Measurements from ENCODE around the gene PGC. TPM values are rescaled to one million over a fixed set of nuclear protein-coding genes. Genes with fewer than 3 reads are reported as not detected.

Gene PGC
- total and polyA plus RNA-seq, 9 of the 15 experiments (the other 6 are each of a cell fraction or from before 2014, with no cell fraction given), result 0.17 to 0.40 TPM; not detected in 7

DNA sequence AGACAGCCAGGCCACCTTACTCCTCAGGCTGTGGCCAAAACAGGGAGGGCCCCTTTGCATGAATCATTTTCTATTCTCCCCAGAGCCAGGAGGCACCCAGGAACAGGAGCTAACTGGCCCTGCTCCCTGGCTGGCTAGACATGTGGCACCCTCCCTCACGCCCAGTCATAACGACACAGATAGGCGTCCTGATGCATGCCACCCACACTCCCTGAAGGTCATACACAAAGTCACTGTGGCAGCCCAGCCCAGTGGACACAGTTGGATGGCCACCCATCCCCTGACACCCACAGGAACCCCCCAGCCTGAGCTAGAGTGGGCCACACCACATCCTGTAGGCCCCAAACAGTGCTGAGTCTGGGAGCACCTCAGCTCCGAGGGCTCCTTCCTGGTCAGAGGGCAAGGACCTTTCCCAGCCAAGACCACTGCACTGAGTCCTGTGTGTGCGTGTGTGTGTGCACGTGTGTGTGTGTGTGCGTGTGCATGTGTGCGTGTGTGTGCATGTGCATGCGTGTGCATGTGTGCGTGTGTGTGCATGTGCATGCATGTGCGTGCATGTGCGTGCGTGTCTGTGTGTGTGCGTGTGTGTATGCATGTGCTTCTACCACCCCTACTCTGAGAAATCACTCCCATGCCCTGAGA is 33.4 kb downstream of the PGC start (continued):
- TF ChIP-seq MAX (CRISPR knock-in tag; IDR thresholded peaks at IDR 0.05), result peak; percentile 53
- TF ChIP-seq HNRNPL (IDR thresholded peaks at IDR 0.05; ENCODE audit: low read depth, low read length), result no peak

GRCh38 chr6:41713159-41713649 is 34.0 kb downstream of the PGC start:
- BruUV-seq (replicated peaks), result no TSS peak
- Histone ChIP-seq H3K36me3 (ENCODE audit: control insufficient read depth, insufficient read depth, low read length) (no peaks in the 10 kb centered on the region), H4K20me1 (replicated peaks; ENCODE audit: control insufficient read depth, insufficient read depth, low read length) (peaks cover 15% of the 10 kb centered on the region; the same call in 1 of the 2 replicates), H3K4me2 (ENCODE audit: insufficient read depth, low read length) (no peak overlapping the region), H2AFZ (ENCODE audit: low read depth, low read length) (no peak overlapping the region), H3K4me3 (no peak overlapping the region), H3K79me2 (ENCODE audit: control insufficient read depth, insufficient read depth, low read length) (no peaks in the 10 kb centered on the region), H3K27ac (ENCODE audit: extremely low read depth, low read depth, low read length) (no peak overlapping the region), H3K9ac (ENCODE audit: insufficient read depth in 1 of 2, low read depth in 2 of 2, low read length in 2 of 2) (no peak overlapping the region; a peak in 1 of 4 replicates), H3K9me3 (replicated peaks; ENCODE audit: control insufficient read depth, insufficient read depth, low read depth, low read length) (no peaks in the 10 kb centered on the region), H3K9me1 (ENCODE audit: control insufficient read depth, insufficient read depth, low read length) (no peaks in the 10 kb centered on the region), H3K4me1 (replicated peaks in 1 of 2; ENCODE audit: control insufficient read depth in 2 of 2, insufficient read depth in 2 of 2, low read length in 2 of 2) (peaks cover 0 to 14% of the 10 kb centered on the region in 2 experiments; a peak in 2 of 5 replicates), H3K27me3 (ENCODE audit: control insufficient read depth in 2 of 2, insufficient read depth in 2 of 2, low read length in 2 of 2) (peaks cover 2 to 48% of the 10 kb centered on the region in 2 experiments; a peak in 4 of 5 replicates)
- ChIA-PET CTCF (ENCODE audit: low intra/inter-chr PET ratio) (no interaction called here), POLR2A (interaction anchor here (0.6 to 2.0 kb wide), 3 partner anchors 9 to 57 kb away, joined by 3 to 6 read pairs (median 4); no protein-coding TSS in a partner anchor)
- intact Hi-C loops (cut with micrococcal nuclease), result no loop called here
- DNase-seq (ENCODE audit: extremely low read depth in 1 of 4, low spot score in 3 of 4) (no peak), FAIRE-seq (no peak), ATAC-seq (peak; percentile 28; the same call in 2 of the 3 replicates)
- in situ Hi-C loops (cut with MboI), result no loop called here
- TF ChIP-seq CHCHD3 (CRISPR knock-in tag; IDR thresholded peaks at IDR 0.05) (no peak), RAD21 (CRISPR knock-in tag; conservative IDR thresholded peaks at IDR 0.05 in 1 of 2, IDR thresholded peaks at IDR 0.05 in 1 of 2) (no peak), CEBPG (CRISPR knock-in tag; IDR thresholded peaks at IDR 0.05) (no peak), CEBPG (tag; conservative IDR thresholded peaks at IDR 0.05 in 1 of 2, IDR thresholded peaks at IDR 0.05 in 1 of 2) (0 out of 4 replicates have a peak, but pooled peaks of 1 of the 2 experiments have one; percentile 0), ZC3H4 (CRISPR knock-in tag; IDR thresholded peaks at IDR 0.05; ENCODE audit: borderline replicate concordance) (no peak), ZC3H8 (IDR thresholded peaks at IDR 0.05) (no peak), ARID4B (CRISPR knock-in tag; IDR thresholded peaks at IDR 0.05) (no peak)
- WGBS (ENCODE audit: insufficient coverage, low coverage, missing lambda C conversion rate), result 14% methylated on average over 9 of the region's 9 CpGs
